Gastroesophageal sphincter (tissue), 3 donors: ENCODE measurements around the gene OSBPL1A.
"Not testable (repeated sequence)": the region's sequence is repeated elsewhere in the genome, so short reads cannot be mapped to it uniquely, and the experiment has no call there.

Experiments used
- CTCF ChIP-seq, 4 experiments: fragments of 200-600 bp in 2 of 4; fragments of 450-650 bp in 2 of 4; sonication (generic) in 1 of 4; IDR thresholded peaks; one replicate each; pipeline ENCODE4 v1.5.1; 2017 to 2019; ENCODE audit warnings: antibody characterized with exemption in 4 of 4, mild to moderate bottlenecking in 2 of 4, moderate library complexity in 2 of 4
- POLR2A ChIP-seq, 2 donors: fragments of 450-650 bp; IDR thresholded peaks; one replicate each; pipeline ENCODE4 v1.6.1; 2017; ENCODE audit warnings: antibody characterized with exemption in 2 of 2, mild to moderate bottlenecking in 2 of 2, moderate library complexity in 1 of 2
- POLR2AphosphoS5 ChIP-seq: sonication (generic); formaldehyde crosslinking; IDR thresholded peaks from one replicate; pipeline ENCODE4 v1.6.1; 2017; ENCODE audit warnings: antibody characterized with exemption

DNA sequence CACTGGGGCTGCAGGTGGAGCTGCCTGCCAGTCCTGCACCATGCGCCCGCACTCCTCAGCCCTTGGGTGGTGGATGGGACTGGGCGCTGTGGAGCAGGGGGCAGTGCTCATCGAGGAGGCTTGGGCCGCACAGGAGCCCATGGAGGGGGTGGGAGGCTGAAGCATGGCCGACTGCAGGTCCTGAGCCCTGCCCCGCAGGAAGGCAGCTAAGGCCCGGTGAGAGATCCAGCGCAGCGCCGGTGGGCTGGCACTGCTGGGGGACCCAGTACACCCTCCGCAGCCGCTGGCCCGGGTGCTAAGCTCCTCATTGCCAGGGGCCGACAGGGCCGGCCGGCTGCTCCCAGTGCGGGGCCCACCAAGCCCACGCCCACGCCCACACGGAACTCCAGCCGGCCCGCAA, 21.1 kb downstream of the OSBPL1A start:
- not testable (repeated sequence) for TF ChIP-seq CTCF (IDR thresholded peaks at IDR 0.05); POLR2A (IDR thresholded peaks at IDR 0.05); POLR2AphosphoS5
